Measurements from ENCODE around the gene LRRC36. TPM values are rescaled to one million over a fixed set of nuclear protein-coding genes. Genes with fewer than 3 reads are reported as not detected.

LRRC36 gene
- total RNA-seq, 2 donors from 2014 or later, result 1.6 to 7.0 TPM

- H3K36me3 ChIP-seq (replicated peaks in 1 of 2; ENCODE audit: insufficient read depth in 1 of 2, low read depth in 2 of 2), result no peaks in the 10 kb centered on the region
- ATAC-seq (no peak), DNase-seq (no peak)
- intact Hi-C loops (cut with DNase I), result no loop called here
- peaks cover 63% of the 10 kb centered on the region for H3K4me1 ChIP-seq
- H3K4me3 ChIP-seq, result no peak overlapping the region
- no peaks in the 10 kb centered on the region for H3K9me3 ChIP-seq
- peaks cover 0 to 7% of the 10 kb centered on the region in 2 donors for H3K27me3 ChIP-seq
- peak overlapping the region; percentile 77 to 87 (median 84) for H3K27ac ChIP-seq
- WGBS, 2 donors, result 69 to 86% methylated on average over 9 to 10 of the region's 10 CpGs
- TF ChIP-seq POLR2A (IDR thresholded peaks at IDR 0.05) (no peak), CTCF (IDR thresholded peaks at IDR 0.05) (no peak)
Observed at GRCh38 chr16:67395105-67395457, 68.5 kb downstream of the LRRC36 start.

- Histone ChIP-seq H3K27me3 (peaks cover 0 to 7% of the 10 kb centered on the region in 2 donors), H3K27ac (peak overlapping the region; percentile 77 to 87 (median 84)), H3K4me3 (no peak overlapping the region), H3K36me3 (replicated peaks in 1 of 2; ENCODE audit: insufficient read depth in 1 of 2, low read depth in 2 of 2) (no peaks in the 10 kb centered on the region), H3K9me3 (no peaks in the 10 kb centered on the region), H3K4me1 (peaks cover 63% of the 10 kb centered on the region)
- WGBS, 2 donors, result 41 to 48% methylated on average over 9 to 13 of the region's 13 CpGs
- TF ChIP-seq CTCF (IDR thresholded peaks at IDR 0.05) (no peak), POLR2A (IDR thresholded peaks at IDR 0.05) (peak in 2 of 3 donors; percentile 33 to 44)
- DNase-seq, result peak; percentile 73 to 90 (median 87)
- ATAC-seq, result peak; percentile 49
- intact Hi-C loops (cut with DNase I), result no loop called here
Observed at GRCh38 chr16:67395458-67396158, 69.0 kb downstream of the LRRC36 start.

- no peaks in the 10 kb centered on the region for H3K9me3 ChIP-seq
- peaks cover 0 to 7% of the 10 kb centered on the region in 2 donors for H3K27me3 ChIP-seq
- peak overlapping the region; percentile 77 to 87 (median 84) for H3K27ac ChIP-seq
- ATAC-seq (peak; percentile 70), DNase-seq (peak; percentile 87 to 97 (median 94))
- 22 to 67% methylated on average over 3 to 29 of the region's 31 CpGs for WGBS, 2 donors
- no peaks in the 10 kb centered on the region for H3K36me3 ChIP-seq (replicated peaks in 1 of 2; ENCODE audit: insufficient read depth in 1 of 2, low read depth in 2 of 2)
- TF ChIP-seq POLR2A (IDR thresholded peaks at IDR 0.05) (no peak), CTCF (IDR thresholded peaks at IDR 0.05) (no peak)
- intact Hi-C loops (cut with DNase I), result no loop called here
- no peak overlapping the region for H3K4me3 ChIP-seq
- peaks cover 63% of the 10 kb centered on the region for H3K4me1 ChIP-seq
Observed at GRCh38 chr16:67396159-67397035, 69.8 kb downstream of the LRRC36 start.

- Histone ChIP-seq H3K36me3 (replicated peaks in 1 of 2; ENCODE audit: insufficient read depth in 1 of 2, low read depth in 2 of 2) (no peaks in the 10 kb centered on the region), H3K4me3 (no peak overlapping the region), H3K27me3 (peaks cover 0 to 7% of the 10 kb centered on the region in 2 donors), H3K9me3 (no peaks in the 10 kb centered on the region), H3K4me1 (peaks cover 61% of the 10 kb centered on the region), H3K27ac (peak overlapping the region in 3 of 4 donors; percentile 77 to 87 (median 81))
- WGBS, 2 donors, result 62 to 82% methylated on average over 5 to 15 of the region's 15 CpGs
- intact Hi-C loops (cut with DNase I), result no loop called here
- TF ChIP-seq CTCF (IDR thresholded peaks at IDR 0.05), result no peak
- TF ChIP-seq POLR2A (IDR thresholded peaks at IDR 0.05), result no peak
- DNase-seq, result peak in 1 of 4 donors; percentile 27
- no peak for ATAC-seq
Observed at GRCh38 chr16:67397036-67397801, 70.6 kb downstream of the LRRC36 start.
